DND-41 (cell line): ENCODE results near the gene MAN2C1.

Experiments
- ATAC-seq: fragments of 200-7000 bp; cut with Tn5 transposase; 3 replicates; pipeline ENCODE4 v1.9.1; 2021; ENCODE audit warnings: low read depth; ENCODE audit not compliant: insufficient read depth
- DNase-seq: peaks from one replicate; pipeline ENCODE4 v3.0.0-alpha.2; 2020
- H2AFZ ChIP-seq: 2 replicates; pipeline ENCODE4 v1.6.0; 2012; ENCODE audit warnings: low read depth, low read length
- H3K27ac ChIP-seq: 2 replicates; pipeline ENCODE4 v1.5.1; 2012; ENCODE audit warnings: low read length, inconsistent platforms
- H3K27me3 ChIP-seq: fragments of 200-600 bp; sonication (generic); 2 replicates; pipeline ENCODE4 v1.6.0; 2012; ENCODE audit warnings: low read length, mild to moderate bottlenecking, inconsistent platforms; ENCODE audit not compliant: insufficient read depth, poor library complexity
- H3K36me3 ChIP-seq: 2 replicates; pipeline ENCODE4 v1.5.1; 2012; ENCODE audit warnings: low read length, inconsistent platforms; ENCODE audit not compliant: insufficient read depth
- H3K4me1 ChIP-seq: 2 replicates; pipeline ENCODE4 v1.5.1; 2012; ENCODE audit warnings: mild to moderate bottlenecking, low read length; ENCODE audit not compliant: insufficient read depth
- H3K4me2 ChIP-seq: 2 replicates; pipeline ENCODE4 v1.6.0; 2012; ENCODE audit warnings: mild to moderate bottlenecking, moderate library complexity, low read length, inconsistent platforms; ENCODE audit not compliant: insufficient read depth
- H3K4me3 ChIP-seq, 2 experiments: fragments of 200-600 bp in 1 of 2; shearing (Covaris generic) in 1 of 2; 2 replicates each; pipeline ENCODE4 v1.5.1; 2012 to 2016; ENCODE audit warnings: inconsistent platforms in 2 of 2, low read length in 2 of 2, mild to moderate bottlenecking in 2 of 2, low read depth in 1 of 2, moderate library complexity in 1 of 2
- H3K79me2 ChIP-seq: 2 replicates; pipeline ENCODE4 v1.6.0; 2012; ENCODE audit warnings: low read length, inconsistent platforms; ENCODE audit not compliant: insufficient read depth
- H3K9ac ChIP-seq: 2 replicates; pipeline ENCODE4 v1.6.0; 2012; ENCODE audit warnings: low read depth, mild to moderate bottlenecking, inconsistent platforms, low read length, moderate library complexity
- H3K9me3 ChIP-seq: 2 replicates; pipeline ENCODE4 v1.5.1; 2012; ENCODE audit warnings: low read length, moderate library complexity, mild to moderate bottlenecking, inconsistent platforms; ENCODE audit not compliant: insufficient read depth, severe bottlenecking
- H4K20me1 ChIP-seq: 2 replicates; pipeline ENCODE4 v1.6.0; 2012; ENCODE audit warnings: low read length; ENCODE audit not compliant: insufficient read depth
- EZH2 ChIP-seq: IDR thresholded peaks from 3 replicates; pipeline ENCODE4 v1.6.1; 2012; ENCODE audit warnings: borderline replicate concordance, low read depth, mild to moderate bottlenecking, moderate library complexity, low read length, inconsistent platforms; ENCODE audit not compliant: severe bottlenecking
- TF ChIP-seq, protein P1 (sequence below): IDR thresholded peaks from 2 replicates; pipeline ENCODE4 v1.5.1; 2012; ENCODE audit warnings: borderline replicate concordance, low read length, moderate library complexity, mild to moderate bottlenecking; ENCODE audit not compliant: poor library complexity, severe bottlenecking; ENCODE audit errors: extremely low read depth

The MAN2C1 gene

GRCh38 chr15:75339531-75340240 is 28.7 kb downstream of the MAN2C1 start:
- ATAC-seq (no peak), DNase-seq (no peak)
- Histone ChIP-seq H3K4me3 (no peak overlapping the region), H3K27ac (no peak overlapping the region), H3K4me1 (peaks cover 20% of the 10 kb centered on the region), H3K4me2 (no peak overlapping the region), H3K9me3 (no peaks in the 10 kb centered on the region), H2AFZ (no peak overlapping the region), H4K20me1 (no peaks in the 10 kb centered on the region), H3K27me3 (no peaks in the 10 kb centered on the region), H3K79me2 (peaks cover 13% of the 10 kb centered on the region), H3K9ac (no peak overlapping the region), H3K36me3 (peaks cover 18% of the 10 kb centered on the region)
- TF ChIP-seq, protein P1, sequence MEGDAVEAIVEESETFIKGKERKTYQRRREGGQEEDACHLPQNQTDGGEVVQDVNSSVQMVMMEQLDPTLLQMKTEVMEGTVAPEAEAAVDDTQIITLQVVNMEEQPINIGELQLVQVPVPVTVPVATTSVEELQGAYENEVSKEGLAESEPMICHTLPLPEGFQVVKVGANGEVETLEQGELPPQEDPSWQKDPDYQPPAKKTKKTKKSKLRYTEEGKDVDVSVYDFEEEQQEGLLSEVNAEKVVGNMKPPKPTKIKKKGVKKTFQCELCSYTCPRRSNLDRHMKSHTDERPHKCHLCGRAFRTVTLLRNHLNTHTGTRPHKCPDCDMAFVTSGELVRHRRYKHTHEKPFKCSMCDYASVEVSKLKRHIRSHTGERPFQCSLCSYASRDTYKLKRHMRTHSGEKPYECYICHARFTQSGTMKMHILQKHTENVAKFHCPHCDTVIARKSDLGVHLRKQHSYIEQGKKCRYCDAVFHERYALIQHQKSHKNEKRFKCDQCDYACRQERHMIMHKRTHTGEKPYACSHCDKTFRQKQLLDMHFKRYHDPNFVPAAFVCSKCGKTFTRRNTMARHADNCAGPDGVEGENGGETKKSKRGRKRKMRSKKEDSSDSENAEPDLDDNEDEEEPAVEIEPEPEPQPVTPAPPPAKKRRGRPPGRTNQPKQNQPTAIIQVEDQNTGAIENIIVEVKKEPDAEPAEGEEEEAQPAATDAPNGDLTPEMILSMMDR, result no peak
- TF ChIP-seq EZH2, result no peak

GRCh38 chr15:75338661-75339240 is 29.7 kb downstream of the MAN2C1 start:
- Histone ChIP-seq H3K36me3 (peaks cover 18% of the 10 kb centered on the region), H3K9ac (no peak overlapping the region), H3K79me2 (peaks cover 13% of the 10 kb centered on the region), H3K27ac (no peak overlapping the region), H3K27me3 (no peaks in the 10 kb centered on the region), H2AFZ (no peak overlapping the region), H3K4me1 (peaks cover 20% of the 10 kb centered on the region), H3K9me3 (no peaks in the 10 kb centered on the region), H3K4me3 (no peak overlapping the region), H4K20me1 (no peaks in the 10 kb centered on the region), H3K4me2 (no peak overlapping the region)
- TF ChIP-seq EZH2, result no peak
- TF ChIP-seq, protein P1, result no peak
- DNase-seq (no peak), ATAC-seq (no peak)

- ATAC-seq, result peak; percentile 87
- Histone ChIP-seq H3K9ac (peak within 1 kb of the TSS; percentile 70), H2AFZ (peak within 1 kb of the TSS; percentile 82), H3K79me2 (peaks cover 13% of the 10 kb centered on the region), H3K27ac (peak within 1 kb of the TSS; percentile 86), H3K4me2 (peak within 1 kb of the TSS; percentile 90), H3K4me1 (peaks cover 20% of the 10 kb centered on the region), H3K36me3 (peaks cover 16% of the 10 kb centered on the region), H3K27me3 (no peaks in the 10 kb centered on the region), H3K4me3 (peak within 1 kb of the TSS; percentile 35 to 63; a peak in 3 of 4 replicates), H4K20me1 (no peaks in the 10 kb centered on the region), H3K9me3 (no peaks in the 10 kb centered on the region)
- TF ChIP-seq, protein P1, result no peak
- DNase-seq, result peak; percentile 90
These were observed 32.6 kb downstream of the MAN2C1 start, which contains the start of gene COMMD4 for GRCh38 chr15:75335705-75336355. Gene COMMD4 (plus strand): TSS chr15:75336063. CDS start chr15:75336090, 27 bp downstream.
